Gastroesophageal sphincter (tissue), 3 donors: ENCODE results near the gene ABCC12.
"Not testable (repeated sequence)": the region's sequence is repeated elsewhere in the genome, so short reads cannot be mapped to it uniquely, and the experiment has no call there.

ENCODE experiments used
- POLR2A ChIP-seq, 2 donors: fragments of 450-650 bp; IDR thresholded peaks; one replicate each; pipeline ENCODE4 v1.6.1; 2017; ENCODE audit warnings: antibody characterized with exemption in 2 of 2, mild to moderate bottlenecking in 2 of 2, moderate library complexity in 1 of 2
- POLR2AphosphoS5 ChIP-seq: sonication (generic); formaldehyde crosslinking; IDR thresholded peaks from one replicate; pipeline ENCODE4 v1.6.1; 2017; ENCODE audit warnings: antibody characterized with exemption
- TF ChIP-seq, protein P1 (sequence below), 4 experiments: fragments of 200-600 bp in 2 of 4; fragments of 450-650 bp in 2 of 4; sonication (generic) in 1 of 4; IDR thresholded peaks; one replicate each; pipeline ENCODE4 v1.5.1; 2017 to 2019; ENCODE audit warnings: antibody characterized with exemption in 4 of 4, mild to moderate bottlenecking in 2 of 4, moderate library complexity in 2 of 4

DNA sequence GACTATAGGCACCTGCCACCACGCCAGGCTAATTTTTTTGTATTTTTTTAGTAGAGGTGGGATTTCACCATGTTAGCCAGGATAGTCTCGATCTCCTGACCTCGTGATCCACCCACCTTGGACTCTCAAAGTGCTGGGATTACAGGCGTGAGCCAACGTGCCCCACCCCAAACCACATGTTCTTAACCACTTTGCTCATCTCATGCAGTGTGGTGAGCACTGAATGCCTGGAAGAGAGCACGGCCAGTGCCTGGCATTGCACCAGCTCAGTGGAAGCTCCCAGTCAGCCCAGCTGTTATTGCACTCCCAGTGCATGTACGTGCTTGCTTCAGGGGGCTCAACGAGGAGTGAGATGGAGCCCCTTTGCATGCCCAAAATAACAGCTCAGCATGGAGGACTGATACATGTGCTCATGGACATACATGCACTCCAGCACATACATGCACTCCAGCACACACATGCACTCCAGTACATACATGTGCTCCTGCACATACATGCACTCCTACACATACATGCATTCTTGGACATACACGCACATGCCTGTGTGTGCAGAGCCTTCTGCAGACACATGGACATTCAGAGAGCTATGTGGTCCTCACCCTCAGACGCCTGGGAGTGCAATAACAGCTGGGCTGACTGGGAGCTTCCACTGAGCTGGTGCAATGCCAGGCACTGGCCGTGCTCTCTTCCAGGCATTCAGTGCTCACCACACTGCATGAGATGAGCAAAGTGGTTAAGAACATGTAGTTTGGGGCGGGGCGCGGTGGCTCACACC is 26.1 kb upstream of the ABCC12 start:
- not testable (repeated sequence) for TF ChIP-seq POLR2A (IDR thresholded peaks at IDR 0.05); POLR2AphosphoS5
- TF ChIP-seq, protein P1, sequence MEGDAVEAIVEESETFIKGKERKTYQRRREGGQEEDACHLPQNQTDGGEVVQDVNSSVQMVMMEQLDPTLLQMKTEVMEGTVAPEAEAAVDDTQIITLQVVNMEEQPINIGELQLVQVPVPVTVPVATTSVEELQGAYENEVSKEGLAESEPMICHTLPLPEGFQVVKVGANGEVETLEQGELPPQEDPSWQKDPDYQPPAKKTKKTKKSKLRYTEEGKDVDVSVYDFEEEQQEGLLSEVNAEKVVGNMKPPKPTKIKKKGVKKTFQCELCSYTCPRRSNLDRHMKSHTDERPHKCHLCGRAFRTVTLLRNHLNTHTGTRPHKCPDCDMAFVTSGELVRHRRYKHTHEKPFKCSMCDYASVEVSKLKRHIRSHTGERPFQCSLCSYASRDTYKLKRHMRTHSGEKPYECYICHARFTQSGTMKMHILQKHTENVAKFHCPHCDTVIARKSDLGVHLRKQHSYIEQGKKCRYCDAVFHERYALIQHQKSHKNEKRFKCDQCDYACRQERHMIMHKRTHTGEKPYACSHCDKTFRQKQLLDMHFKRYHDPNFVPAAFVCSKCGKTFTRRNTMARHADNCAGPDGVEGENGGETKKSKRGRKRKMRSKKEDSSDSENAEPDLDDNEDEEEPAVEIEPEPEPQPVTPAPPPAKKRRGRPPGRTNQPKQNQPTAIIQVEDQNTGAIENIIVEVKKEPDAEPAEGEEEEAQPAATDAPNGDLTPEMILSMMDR (IDR thresholded peaks at IDR 0.05): not testable (repeated sequence)
